Stimulated activated CD8-positive, alpha-beta memory T cell treated with anti-CD3 and anti-CD28 coated beads, Interleukin-7, amount 100 ng/mL, for 1 hour (primary cell): ENCODE measurements around the gene SMIM32.

Experiments used
- DNase-seq, 2 donors: peaks; one replicate each; pipeline ENCODE4 v3.0.0-alpha.2; 2020; ENCODE audit warnings: low read depth in 2 of 2

The SMIM32 gene

DNA sequence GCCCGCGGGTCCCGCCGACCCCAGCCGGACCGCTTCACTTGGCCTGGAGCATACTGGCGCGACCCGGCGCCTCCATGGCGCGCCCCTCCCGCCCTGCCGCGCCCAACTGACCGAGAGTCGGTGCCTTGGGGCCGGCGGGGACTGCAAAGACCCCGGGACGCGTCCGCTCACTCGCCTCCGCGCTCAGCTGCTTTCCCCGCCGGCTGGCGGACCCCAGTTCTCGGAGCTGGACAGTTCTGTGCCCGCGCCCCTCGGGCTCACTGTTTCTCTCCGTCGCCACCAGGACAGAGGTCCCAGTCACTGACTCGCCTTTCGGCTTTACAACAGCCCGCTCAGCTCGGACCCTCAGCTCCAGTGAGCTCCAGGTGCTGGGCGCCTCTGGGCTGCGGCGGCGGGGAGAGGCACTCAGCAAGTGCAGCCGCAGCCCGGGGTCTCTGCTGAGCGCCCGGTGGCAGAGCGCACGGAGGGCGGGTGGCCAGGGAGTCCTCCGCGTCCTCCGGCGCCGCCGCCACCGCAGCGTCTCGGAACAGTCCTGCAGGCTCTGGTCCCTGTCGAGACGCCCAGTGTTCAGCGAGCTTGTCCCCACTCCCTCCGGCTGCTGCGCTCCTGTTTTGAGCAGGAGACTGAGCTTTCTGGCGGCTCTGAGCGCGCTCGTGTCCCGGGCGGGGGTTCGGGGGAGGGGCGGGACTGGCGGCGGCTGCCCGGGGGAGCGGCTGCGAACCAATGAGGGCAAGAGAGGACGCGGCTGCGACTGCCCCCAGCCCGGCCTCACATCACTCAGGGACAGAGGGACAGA lies at the start of gene SMIM32:
Gene SMIM32, minus strand, starts transcription at position 637 of the 796 bp plus-strand sequence. CDS start 638 bp downstream, outside the sequence.
- DNase-seq: no peak

DNA sequence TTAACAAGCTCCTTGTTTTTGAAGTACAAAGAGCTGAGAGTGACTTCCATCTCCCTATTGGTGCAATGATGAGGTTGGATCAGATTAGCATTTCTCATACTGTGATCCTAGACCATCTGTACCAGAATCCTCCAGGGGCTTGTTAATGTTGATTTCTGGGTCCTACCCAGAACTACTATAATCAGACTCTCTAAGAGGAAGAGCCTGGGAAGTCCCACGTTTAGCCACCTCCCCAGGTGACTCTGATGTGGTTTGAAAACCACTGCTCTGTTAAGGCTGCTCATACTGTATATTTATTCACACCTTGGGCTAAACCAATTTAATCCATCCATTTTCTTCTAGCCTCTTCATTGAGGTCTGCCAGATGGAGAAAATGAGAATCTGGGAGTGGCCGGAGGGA lies 49.6 kb upstream of the SMIM32 start:
- no peak for DNase-seq

DNA sequence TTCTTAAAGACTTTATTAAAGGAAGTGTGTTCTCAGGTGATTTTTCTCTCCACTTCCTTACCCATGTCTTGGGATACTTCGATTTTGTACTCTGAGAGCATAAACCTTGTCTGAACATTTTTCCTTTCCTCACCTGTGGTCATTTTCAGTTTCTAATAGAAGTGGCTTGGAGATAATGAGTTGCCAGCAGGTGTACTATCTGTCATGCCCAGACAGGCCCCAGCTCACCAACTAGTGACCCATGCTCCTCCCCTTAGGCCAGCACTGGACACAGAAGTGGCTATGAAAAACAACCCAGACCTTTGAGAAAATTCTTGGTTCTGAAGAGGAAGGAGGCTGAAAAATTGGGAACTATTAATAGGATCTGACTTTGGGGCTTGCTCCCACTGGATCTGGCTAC lies 49.2 kb upstream of the SMIM32 start:
- DNase-seq: no peak

DNA sequence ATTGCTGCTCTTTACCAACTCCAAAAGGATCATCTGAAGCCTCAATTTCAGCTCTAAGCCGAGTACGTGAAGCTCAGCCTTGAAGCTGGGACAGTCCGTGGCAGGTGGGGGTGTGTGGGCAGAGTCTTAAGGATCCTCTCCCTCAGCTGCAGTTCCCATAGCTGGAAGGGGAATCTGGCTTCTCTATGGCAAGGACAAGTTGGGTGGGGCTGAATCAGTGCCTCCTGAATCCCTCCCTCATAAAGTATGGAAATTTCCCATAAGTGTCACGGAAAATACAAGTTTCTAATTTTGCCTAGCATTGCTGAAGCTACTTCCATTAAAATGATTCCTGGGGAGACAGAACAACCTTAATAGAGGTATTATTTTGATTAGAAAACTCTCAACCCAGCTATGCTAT lies 47.9 kb upstream of the SMIM32 start:
- DNase-seq: no peak

DNA sequence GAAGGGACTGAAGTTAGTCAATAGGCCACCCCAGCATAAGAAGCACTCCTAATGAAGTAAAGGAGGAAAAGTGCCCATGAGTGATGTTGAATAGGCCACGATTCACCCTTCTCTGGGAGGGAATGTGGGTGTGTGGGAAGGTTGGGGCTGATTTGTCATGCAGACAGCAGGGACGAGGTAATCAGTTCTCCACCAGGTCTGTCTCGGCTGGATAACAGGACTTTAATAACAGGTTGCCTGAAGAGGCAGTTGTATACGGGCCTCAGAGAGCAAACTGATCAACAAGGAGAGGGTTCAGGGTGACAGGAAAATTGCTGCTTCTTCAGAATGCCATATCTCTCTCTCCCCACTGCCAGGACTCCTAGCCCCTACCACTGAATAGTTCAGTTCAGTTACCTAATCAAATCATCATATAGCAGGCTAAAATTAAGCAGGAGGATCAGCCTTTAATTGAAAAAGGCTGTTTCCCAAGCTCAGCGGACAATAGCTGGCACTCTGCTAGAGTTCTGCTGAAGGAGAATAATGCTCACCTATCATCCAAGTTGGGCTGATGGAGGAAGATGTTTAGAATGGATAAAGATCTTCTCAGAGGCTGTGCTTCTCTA lies 43.6 kb upstream of the SMIM32 start:
- no peak for DNase-seq

DNA sequence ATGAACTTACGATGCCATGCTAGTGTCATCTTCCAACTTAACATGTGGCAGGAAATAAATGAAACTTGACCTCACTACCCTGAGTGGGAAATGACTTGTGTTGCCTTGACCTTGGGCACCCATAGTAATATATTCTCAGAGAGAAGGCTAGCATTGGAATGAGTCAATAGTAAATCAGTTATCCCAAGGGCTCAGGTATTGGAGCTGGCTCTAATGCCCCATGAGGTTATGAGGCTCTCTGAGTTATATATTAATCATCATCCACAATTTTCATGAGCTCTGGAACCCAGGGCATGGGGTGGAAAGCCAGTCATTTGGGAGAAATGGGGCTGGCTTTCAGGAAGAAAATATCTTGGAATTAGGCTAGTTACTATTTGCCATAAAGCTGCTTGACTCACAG lies 42.4 kb upstream of the SMIM32 start:
- no peak for DNase-seq

DNA sequence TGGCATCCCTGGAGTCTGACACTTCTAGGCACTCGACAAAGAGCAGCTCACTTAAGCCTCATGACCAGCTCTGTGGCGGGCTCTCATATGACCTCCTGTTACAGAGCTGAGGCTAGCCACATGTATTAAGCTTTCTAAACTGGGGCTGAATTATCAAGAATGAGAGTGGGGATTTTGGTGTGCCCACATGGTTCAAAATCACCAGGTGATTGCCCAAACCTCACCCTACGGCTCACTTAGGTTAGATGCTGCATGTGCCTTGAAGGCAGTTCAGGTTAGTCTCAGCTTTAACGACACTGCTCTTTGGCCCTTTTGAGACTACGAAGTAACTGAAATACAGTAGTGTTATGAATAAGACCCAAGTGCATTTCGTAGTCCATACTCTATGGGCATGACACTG lies 39.4 kb upstream of the SMIM32 start:
- no peak for DNase-seq

DNA sequence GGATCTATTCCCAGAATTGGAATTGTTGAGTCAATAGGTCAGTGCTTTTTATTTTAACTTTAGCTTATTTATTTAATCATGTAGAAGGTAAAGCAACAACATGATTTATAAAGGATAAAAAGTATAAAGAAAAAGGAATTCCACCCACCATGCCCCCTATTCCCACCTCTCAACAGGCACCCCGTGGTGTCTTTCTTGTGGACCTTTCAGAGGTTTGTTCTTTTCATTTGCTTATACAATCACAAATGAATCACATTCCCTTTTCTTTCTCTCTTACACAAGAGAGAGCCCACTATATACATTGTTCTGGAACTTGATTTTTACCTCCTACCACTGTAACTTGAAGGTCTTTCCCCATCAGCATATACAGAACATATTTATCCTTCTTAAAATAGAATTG lies 37.2 kb upstream of the SMIM32 start:
- DNase-seq: no peak

DNA sequence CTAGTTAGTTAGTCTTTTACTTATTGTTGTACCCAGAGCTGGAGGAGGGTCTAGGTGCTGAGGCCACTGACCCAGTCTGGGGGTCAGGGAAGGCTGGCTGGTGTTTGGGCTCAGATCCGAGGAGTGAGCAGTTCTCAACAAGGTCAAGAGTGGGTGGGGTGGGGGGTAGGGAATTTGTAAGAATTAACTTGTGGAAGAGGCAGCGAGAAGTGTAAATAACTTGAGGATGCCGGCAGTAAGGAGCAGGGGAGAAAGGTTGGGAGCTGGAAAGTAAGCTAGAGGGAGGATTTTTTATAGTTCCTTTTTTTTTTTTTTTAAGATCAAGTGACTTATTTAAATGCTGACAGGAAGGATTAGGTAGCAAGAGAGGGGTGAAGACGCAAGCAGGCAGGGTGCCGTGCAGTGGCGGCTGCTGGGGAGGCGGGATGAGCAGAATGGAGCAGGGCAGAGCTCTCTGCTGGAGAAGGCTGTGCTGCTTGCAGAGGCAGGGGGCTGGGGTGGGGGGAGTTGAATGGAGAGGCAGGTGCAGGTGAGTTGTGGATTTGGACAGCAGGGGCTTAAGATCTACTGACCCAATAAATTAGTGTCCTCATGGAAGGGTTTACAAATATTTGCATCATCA lies 35.3 kb upstream of the SMIM32 start:
- DNase-seq: no peak

DNA sequence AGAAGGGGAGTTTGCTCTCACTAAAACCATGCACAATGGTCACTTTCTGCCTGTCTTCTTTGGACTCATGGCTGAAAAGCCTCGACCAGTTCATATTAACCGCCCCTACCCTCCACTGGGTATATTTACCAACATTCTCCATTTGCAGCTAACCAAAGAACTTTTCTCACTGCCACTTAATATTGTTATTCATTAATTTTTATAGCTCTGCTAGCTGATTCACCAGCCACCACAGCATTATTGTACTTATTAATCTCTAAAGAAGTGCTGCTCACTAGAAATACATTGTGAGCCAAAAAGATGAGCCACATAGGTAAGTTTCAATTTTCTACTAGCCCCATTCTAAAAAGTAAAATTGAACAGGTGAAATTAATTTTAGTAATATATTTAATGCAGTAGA lies 33.4 kb upstream of the SMIM32 start:
- no peak for DNase-seq

DNA sequence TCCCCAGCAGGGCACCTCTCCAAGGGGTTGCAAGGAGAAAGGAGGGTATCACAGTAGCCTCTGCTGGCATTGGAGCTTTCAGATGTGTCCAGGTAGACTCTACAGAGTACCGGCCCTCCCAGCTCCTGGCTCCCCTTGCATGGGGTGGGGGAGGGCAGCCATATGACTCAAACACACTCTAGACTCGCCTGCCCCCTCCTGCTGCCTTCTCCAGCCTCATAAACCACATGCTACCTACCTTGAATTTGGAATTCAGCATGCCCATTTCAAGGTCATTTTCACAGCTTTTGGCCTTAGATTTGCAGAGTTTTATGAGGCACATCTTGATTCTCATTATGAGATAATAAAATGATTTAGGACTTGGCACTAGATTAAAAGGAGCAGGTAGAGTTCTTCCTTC lies 32.8 kb upstream of the SMIM32 start:
- DNase-seq: no peak

DNA sequence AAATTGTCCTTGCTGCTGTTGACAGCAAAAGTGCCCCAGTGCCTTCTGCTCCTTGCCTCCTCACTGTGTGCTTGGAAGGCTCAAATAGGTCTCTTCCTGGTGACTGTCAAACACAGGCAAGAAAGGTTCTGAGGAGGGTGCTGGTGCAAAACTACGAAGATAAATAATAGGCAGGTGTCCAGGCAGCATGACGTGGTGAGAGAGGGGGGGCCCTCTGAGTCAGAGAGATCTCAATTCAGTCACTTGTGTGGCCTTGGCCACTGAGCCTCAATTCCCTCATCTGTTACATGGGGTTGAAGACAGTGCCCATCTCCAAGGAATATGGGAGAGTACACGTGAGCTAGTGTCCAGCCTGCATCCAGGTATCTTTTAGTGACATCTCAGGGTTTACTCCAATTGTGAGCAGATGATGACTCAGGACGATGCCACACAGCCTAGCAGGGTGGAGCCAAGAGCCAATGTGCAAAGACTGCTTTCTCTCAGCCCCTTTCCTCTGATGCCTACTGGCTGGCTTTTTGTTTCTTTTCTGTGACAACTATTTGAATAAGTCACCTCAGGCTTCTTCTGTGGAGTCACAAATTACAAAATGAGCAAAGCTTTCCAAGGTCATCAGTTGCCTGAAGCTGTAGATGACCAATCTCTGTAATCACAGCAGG lies 29.7 kb upstream of the SMIM32 start:
- DNase-seq: no peak

DNA sequence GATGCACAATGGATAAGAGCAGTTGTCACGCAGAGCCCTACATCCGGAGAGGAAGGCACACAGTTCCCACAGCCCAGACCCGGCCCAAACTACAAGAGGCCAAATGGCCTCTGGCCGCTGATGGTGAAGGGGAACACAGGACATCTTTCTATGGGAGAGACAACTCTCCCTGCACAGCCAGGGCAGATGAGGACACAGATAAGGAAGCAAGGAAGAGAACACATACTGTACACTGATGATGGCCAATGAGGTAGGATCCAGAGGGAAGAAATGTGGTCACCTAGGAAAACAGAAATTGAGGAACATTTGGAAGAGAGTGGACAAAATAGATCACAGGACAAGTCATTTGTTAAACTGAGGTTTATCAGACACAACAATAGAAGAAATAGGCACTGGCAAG lies 28.4 kb upstream of the SMIM32 start:
- DNase-seq: no peak

DNA sequence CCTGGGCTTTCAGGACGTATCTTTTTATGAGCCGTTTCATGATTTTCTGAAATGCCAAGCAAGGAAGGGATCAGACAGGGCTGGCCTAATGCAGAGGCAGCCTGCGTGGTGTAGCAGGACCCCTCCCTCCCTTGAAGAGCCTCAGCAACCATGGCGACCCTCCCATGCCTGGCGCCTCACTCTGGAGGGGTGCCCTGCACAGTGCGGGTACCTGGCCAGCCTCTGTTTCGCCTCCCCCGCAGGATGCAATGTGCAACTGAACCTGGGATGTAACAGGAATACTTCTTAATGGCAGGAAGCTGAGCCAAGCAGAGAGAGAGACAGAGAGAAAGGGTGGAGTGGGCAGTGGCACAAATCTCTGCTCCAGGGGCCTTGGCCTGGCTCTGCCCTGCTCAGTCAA lies 23.3 kb upstream of the SMIM32 start:
- no peak for DNase-seq

DNA sequence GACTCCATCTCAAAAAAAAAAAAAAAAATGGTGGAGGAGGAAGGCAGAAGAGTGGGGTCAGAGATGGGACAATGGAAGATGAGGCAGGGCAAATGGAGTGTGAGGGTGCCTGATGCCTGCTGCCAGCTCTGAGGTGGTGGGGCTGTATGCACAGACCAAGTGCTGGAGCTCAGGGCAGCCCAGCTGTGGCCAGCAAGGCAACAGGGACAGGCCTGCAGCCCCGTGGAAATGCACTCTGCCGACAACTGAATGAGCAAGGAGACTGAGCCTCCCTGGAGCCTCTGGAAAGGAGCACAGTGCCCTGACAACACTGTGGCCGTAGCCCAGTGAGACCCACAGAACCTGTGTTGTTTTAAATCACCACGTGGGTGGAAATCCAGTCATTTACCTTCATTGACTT lies 22.9 kb upstream of the SMIM32 start:
- no peak for DNase-seq

DNA sequence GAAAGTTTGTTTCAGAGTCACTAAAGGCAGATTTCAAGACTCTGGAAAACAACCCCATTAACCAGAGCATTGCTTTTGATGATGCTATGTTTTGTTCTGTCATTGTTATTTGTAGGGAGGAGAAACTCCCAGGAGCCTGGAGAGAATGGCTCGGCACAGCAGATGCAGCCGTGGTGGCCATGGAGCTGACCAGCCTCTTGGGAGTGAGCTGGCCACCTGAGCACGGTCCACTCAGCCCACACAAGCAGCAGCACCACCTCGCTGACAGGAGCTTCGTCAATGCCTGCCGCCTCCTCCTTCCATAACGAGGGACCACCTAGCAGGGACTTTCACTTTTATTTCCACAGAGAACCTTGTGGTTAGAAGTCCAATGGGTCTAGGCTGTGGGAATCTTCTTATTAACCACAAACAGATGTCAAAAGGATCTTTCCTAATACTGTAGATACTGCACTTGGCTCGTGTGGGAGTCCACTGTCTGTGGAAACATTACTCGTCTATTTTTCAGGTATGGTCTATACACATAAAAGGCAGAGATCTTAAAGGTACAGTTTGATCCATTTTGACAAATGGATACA lies 21.0 kb upstream of the SMIM32 start:
- DNase-seq: no peak

DNA sequence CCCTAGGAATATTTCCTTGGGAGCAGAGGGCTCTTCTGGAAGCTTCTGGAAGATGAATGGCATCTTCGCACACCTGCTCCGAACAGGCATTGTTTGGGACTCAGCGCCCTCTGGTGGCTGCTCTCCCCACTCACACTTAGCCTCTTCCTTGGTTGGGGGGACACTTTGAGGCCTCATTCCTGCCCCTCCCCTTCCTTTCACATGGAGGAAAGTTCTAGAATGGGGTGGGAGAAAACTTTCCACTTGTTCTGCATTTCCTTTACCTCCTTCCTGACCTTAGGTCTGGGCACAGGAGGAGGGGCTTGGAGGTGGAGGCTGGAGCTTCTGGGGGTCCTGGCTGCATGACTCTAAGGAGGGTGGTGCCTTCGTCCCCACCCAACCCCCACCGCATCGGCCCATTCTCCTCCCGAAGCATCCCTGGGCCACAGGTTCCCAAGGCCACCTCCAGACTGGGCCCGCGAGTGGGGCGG lies 19.3 kb upstream of the SMIM32 start:
- peak in 1 of 2 donors; percentile 15 for DNase-seq

DNA sequence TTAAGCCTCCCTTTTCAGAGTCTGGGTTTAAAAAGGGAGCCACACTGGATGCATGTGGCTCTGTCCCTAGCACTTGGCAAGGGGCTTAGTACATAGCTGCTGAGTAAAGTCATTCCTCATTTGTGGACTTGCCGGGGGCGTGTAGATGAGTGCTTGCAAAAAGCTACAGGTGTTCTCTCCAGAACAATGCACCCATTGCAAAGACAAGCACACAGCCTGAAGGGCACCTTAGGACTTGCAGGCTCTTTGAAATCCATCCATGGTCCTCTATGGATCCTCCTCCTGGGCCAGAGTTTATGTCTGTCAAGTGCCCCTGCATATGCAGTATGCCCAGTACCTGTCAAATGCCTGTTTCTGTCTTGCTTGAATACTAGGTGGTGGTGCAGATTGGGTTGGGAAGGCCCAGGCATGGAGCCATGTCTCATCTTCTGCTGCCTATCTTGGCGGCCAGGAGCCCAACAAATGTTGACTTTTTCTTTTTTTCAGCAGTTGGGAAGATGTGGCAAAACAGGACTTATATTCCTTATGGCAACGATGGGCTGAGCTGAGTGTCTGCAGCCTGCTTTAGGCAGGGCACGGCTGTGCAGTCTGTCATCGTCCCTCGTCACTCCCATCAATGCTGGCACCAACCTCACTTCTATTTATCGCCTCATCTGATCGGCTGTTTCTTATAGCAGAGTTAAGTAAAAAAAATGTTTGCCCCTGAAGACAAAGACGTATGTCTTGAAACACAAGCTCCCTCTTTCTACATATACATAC lies 18.5 kb upstream of the SMIM32 start:
- no peak for DNase-seq

DNA sequence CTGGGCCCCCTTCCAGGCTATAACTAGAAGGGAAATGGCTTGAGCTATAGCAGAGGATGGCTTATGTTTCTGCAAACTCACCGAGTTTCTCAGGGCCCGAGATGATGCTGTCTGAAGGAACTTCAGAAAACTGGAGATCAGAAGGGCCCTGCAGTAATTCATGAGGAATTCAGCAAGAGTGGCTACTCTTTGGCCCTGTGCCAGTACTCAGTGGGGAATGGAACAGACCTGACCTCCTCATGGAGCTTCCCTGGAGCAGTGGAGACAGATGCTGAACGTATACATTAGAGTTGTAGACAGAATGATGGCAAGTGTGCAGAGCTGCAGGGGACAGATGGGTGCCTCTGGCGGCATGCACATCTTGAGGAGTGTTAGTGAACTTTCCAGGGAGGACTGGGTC lies 17.3 kb upstream of the SMIM32 start:
- DNase-seq: no peak

DNA sequence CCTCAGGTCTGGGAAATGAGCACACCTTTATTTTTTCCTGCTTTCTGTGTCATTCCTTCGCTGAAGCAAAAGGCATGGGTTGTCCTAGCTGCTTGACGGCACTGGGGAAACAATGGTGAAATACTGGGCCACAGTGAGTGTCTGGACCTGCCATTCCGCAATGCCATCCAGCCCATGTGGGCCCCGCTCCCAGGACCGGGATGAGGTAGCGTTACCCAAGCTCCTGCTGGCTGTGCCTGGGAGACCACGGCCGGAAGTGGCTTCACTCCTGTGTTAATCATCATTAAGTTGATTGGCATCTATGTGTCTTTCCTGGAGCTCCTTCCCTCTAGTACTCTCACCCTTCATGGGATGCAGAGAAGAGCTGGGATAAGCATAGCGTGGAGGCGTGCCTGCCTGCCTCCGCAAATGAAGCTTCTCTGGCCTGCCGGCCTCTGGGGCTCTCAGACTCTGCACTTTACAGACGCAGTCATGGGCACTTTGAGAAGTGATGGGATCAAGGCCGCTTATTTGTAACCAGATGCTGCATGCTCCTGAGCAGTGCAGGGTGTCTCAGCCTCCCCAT lies 16.5 kb upstream of the SMIM32 start:
- no peak for DNase-seq

DNA sequence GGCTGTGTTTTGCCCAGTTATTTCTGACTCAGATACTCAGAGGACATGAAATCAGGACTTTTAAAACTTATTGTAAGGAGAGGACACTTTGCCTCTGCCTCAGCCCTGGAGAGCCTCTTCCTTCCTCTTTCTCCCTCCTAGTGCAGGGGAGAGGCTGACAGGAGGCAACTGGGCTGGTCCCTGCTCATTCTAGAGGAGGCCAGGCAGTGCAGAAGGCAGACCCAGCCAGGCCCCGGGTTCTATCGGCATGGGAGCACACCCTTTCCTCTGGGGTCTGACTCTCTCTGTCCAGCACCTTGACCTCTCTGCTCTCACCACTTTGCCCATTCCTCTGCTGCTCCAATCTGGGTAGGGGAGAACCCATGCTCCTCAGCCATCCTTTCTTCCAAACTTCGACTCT lies 16.0 kb upstream of the SMIM32 start:
- DNase-seq: no peak
